Testis (tissue), 3 donors: ENCODE results near the gene CCDC127. TPM values are rescaled to one million over a fixed set of nuclear protein-coding genes. Genes with fewer than 3 reads are reported as not detected.
A peak's percentile ranks its signal among the peaks of the same experiment; 100 is the strongest.

Experiments
- DNase-seq: peaks from one replicate; pipeline ENCODE4 v3.0.0-alpha.2; 2019
- H3K27ac ChIP-seq, 2 donors: fragments of 200-600 bp; sonication (generic); one replicate each; pipeline ENCODE4 v1.5.1; 2019
- H3K27me3 ChIP-seq: fragments of 200-600 bp; sonication (generic); one replicate; pipeline ENCODE4 v1.5.1; 2019
- H3K36me3 ChIP-seq: fragments of 200-600 bp; sonication (generic); one replicate; pipeline ENCODE4 v1.5.1; 2017; ENCODE audit warnings: low read depth; ENCODE audit errors: missing control alignments
- H3K4me1 ChIP-seq: fragments of 200-600 bp; sonication (generic); one replicate; pipeline ENCODE4 v1.5.1; 2019
- H3K4me3 ChIP-seq, 2 donors: fragments of 200-600 bp; sonication (generic); one replicate each; pipeline ENCODE4 v1.5.1; 2017 to 2019
- H3K9me3 ChIP-seq: fragments of 200-600 bp; sonication (generic); one replicate; pipeline ENCODE4 v1.5.1; 2017
- POLR2A ChIP-seq: fragments of 450-650 bp; IDR thresholded peaks from one replicate; pipeline ENCODE4 v1.6.1; 2017; ENCODE audit warnings: antibody characterized with exemption, mild to moderate bottlenecking, moderate library complexity
- WGBS, 2 donors: methylation state at CpG; one replicate each; pipeline ENCODE4 v1.1.5; 2018; 5-methylcytosine and 5-hydroxymethylcytosine counted together
- intact Hi-C: fragments of 100-400 bp; cut with DNase I; formaldehyde crosslinking; loops from one replicate; pipeline ENCODE4 v1.15.1; 2023; ENCODE audit warnings: low total_unique reads
- polyA plus RNA-seq: library from polyadenylated mRNA; stranded (reverse); fragments of 350-450 nt; fragmentation: Illumina TruSeq; extraction: RNeasy Lipid Tissue Mini Kit (QIAGEN cat#74804); gene quantifications from one replicate; pipeline ENCODE4 v1.2.3, GENCODE V29; 2014; ENCODE audit warnings: low read depth, low replicate concordance; ENCODE audit not compliant: insufficient read depth
- total RNA-seq, 2 donors: library from RNA; depleted of rRNA; stranded (reverse); fragments of >200 nt; gene quantifications; one replicate each; pipeline ENCODE4 v1.2.3, GENCODE V29; 2016
- TF ChIP-seq, protein P1 (sequence below), 3 experiments: fragments of 450-650 bp in 2 of 3; fragments of 200-600 bp in 1 of 3; sonication (generic) in 1 of 3; IDR thresholded peaks; one replicate each; pipeline ENCODE4 v1.5.1; 2016 to 2019; ENCODE audit warnings: antibody characterized with exemption in 3 of 3, mild to moderate bottlenecking in 2 of 3, moderate library complexity in 1 of 3

CCDC127 gene
- total and polyA plus RNA-seq, 3 donors from 2014 or later: 6.6 to 6.9 (median 6.7) TPM

DNA sequence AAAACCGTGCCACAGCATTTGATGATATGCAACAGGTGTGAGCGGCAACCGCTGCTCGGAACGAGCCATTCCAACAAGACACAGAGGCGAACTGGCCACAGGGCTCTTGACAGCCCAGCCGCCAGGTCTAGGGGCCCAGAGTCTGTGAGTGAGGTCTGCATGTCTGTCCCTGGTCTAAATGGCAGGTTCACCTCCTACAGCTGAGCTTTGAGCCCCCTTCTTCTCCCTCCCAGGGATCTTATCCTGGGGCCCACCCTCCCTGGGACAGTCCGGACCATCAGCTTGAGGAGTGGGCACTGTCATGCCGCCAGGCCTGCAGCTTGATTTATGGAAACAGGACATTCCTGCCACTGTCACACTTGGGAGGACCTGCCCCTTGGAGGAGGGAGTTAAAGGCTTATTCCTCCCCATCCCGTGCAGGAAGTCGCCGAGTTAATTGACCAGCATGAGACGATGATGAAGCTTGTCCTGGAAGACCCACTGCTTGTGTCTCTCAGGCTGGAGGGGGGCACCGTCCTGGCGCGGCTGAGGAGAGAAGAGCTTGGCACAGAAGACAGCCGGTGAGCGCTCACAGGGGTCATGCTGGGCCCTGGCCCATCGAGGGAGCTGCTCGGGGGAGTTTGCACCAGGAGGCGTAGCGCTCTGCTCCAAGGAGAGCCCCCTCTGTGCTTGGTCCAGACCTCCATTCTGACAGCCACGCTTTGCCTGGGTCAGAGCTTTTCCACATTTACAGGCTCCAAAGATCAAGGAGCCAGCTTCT is 62.1 kb downstream of the CCDC127 start:
- intact Hi-C loops: no loop called here
- H3K27ac ChIP-seq: no peak overlapping the region
- TF ChIP-seq POLR2A: no peak
- TF ChIP-seq, protein P1, sequence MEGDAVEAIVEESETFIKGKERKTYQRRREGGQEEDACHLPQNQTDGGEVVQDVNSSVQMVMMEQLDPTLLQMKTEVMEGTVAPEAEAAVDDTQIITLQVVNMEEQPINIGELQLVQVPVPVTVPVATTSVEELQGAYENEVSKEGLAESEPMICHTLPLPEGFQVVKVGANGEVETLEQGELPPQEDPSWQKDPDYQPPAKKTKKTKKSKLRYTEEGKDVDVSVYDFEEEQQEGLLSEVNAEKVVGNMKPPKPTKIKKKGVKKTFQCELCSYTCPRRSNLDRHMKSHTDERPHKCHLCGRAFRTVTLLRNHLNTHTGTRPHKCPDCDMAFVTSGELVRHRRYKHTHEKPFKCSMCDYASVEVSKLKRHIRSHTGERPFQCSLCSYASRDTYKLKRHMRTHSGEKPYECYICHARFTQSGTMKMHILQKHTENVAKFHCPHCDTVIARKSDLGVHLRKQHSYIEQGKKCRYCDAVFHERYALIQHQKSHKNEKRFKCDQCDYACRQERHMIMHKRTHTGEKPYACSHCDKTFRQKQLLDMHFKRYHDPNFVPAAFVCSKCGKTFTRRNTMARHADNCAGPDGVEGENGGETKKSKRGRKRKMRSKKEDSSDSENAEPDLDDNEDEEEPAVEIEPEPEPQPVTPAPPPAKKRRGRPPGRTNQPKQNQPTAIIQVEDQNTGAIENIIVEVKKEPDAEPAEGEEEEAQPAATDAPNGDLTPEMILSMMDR (IDR thresholded peaks at IDR 0.05): no peak
- no peaks in the 10 kb centered on the region for H3K36me3 ChIP-seq
- 90 to 92% methylated on average over 21 to 23 of the region's 23 CpGs for WGBS, 2 donors
- H3K4me3 ChIP-seq: no peak overlapping the region
- H3K4me1 ChIP-seq: no peaks in the 10 kb centered on the region
- H3K27me3 ChIP-seq: no peaks in the 10 kb centered on the region
- no peak for DNase-seq
- no peaks in the 10 kb centered on the region for H3K9me3 ChIP-seq

DNA sequence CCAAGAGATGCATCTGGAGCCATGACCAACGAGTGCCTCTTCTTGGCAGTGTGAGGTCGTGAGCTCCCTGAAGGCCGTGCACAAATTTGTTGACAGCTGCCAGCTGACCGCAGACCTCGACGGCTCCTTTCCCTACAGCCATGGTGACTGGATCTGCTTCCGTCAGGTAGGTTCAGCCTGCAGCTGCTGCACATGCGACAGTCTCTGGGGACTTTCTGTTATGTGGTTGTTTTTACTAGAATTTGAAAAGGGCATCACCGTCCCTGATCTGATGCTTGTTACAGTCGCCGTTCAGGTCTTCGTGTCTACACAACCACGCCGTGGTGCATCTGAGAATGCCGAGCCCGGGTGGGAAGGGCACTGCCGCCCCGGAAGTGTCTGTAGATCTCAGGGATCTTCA is 63.1 kb downstream of the CCDC127 start:
- Histone ChIP-seq H3K4me1 (no peaks in the 10 kb centered on the region), H3K4me3 (no peak overlapping the region), H3K27me3 (no peaks in the 10 kb centered on the region), H3K27ac (no peak overlapping the region), H3K36me3 (no peaks in the 10 kb centered on the region), H3K9me3 (no peaks in the 10 kb centered on the region)
- WGBS, 2 donors: 88 to 92% methylated on average over 18 of the region's 18 CpGs
- intact Hi-C loops: no loop called here
- TF ChIP-seq, protein P1 (IDR thresholded peaks at IDR 0.05): no peak
- no peak for TF ChIP-seq POLR2A
- DNase-seq: peak; percentile 11

DNA sequence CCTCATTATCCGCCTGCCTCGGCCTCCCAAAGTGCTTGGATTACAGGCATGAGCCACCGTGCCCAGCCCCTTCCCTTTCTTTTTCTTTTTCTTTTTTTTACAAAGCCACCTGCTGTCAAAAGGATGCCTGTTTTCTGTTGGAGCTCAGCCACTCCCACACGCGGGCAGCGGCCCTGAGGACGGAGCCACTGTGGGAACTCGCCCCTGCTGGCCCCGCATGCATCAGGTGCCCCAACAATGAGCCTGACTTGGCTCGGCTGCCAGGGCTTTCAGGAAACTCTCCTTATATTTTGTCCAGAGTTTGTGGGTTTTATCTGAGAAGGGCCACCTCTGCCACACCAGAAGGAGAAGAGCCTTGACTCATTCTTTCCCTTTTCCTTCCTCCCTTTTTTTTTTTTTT is 63.7 kb downstream of the CCDC127 start:
- intact Hi-C loops: no loop called here
- H3K4me1 ChIP-seq: no peaks in the 10 kb centered on the region
- H3K36me3 ChIP-seq: no peaks in the 10 kb centered on the region
- TF ChIP-seq, protein P1 (IDR thresholded peaks at IDR 0.05): no peak
- H3K4me3 ChIP-seq: no peak overlapping the region
- no peaks in the 10 kb centered on the region for H3K27me3 ChIP-seq
- no peak overlapping the region for H3K27ac ChIP-seq
- WGBS, 2 donors: 59 to 73% methylated on average over 10 of the region's 10 CpGs
- no peaks in the 10 kb centered on the region for H3K9me3 ChIP-seq
- DNase-seq: peak; percentile 12

DNA sequence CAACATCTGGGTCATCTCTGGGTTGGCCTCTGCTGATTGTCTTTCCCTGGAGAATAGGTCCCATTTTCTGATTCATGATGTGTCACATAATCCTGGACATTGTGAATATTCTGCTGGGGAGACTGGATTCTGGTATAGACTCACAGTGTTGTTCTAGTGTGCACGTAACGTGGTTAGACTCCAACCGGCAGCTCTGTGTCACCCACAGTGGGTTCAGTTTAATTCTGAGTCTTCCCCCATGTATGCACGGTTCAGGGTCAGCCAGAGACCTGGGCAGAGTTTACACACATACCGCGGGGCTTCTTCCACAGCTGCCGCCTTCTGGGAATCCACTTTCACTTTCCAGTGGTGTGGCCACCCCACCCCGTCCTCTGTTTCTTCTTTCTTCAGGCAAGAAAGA is 64.7 kb downstream of the CCDC127 start:
- no peak for DNase-seq
- WGBS, 2 donors: 87 to 94% methylated on average over 8 of the region's 8 CpGs

More for the DNA sequence above, 64.7 kb downstream of the CCDC127 start:
- Histone ChIP-seq H3K27ac (no peak overlapping the region), H3K36me3 (no peaks in the 10 kb centered on the region), H3K4me1 (no peaks in the 10 kb centered on the region), H3K27me3 (no peaks in the 10 kb centered on the region), H3K4me3 (no peak overlapping the region), H3K9me3 (no peaks in the 10 kb centered on the region)
- intact Hi-C loops: no loop called here
- TF ChIP-seq, protein P1 (IDR thresholded peaks at IDR 0.05): no peak
- TF ChIP-seq POLR2A: no peak
